Measurements from ENCODE around the gene SPAG5.

DNA sequence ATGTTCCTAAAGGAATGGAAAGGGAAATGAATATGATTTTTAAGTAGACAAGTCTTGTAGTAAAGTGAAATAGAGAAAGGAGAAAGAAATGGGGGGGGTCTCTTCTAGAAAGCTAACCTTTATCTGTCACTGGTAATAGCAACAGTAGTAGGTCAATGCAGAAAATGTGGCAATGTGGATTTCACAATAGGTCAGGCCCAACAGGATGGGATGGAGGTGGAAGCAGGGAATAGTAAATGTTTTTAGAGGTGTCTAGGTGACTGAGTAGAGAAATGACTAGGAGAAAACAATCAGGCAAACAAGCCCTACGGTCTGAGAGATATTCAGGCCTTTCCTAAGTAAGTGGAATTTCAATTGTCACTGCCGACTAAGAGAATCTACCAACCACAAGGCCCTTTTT lies 21.2 kb upstream of the SPAG5 start:
- TF ChIP-seq, protein P1, sequence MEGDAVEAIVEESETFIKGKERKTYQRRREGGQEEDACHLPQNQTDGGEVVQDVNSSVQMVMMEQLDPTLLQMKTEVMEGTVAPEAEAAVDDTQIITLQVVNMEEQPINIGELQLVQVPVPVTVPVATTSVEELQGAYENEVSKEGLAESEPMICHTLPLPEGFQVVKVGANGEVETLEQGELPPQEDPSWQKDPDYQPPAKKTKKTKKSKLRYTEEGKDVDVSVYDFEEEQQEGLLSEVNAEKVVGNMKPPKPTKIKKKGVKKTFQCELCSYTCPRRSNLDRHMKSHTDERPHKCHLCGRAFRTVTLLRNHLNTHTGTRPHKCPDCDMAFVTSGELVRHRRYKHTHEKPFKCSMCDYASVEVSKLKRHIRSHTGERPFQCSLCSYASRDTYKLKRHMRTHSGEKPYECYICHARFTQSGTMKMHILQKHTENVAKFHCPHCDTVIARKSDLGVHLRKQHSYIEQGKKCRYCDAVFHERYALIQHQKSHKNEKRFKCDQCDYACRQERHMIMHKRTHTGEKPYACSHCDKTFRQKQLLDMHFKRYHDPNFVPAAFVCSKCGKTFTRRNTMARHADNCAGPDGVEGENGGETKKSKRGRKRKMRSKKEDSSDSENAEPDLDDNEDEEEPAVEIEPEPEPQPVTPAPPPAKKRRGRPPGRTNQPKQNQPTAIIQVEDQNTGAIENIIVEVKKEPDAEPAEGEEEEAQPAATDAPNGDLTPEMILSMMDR (IDR thresholded peaks at IDR 0.05) = no peak
- TF ChIP-seq POLR2A (IDR thresholded peaks at IDR 0.05) = no peak
